Glutamatergic neuron (in vitro differentiated cells): ENCODE measurements around the gene MYO1B. TPM values are rescaled to one million over a fixed set of nuclear protein-coding genes. Genes with fewer than 3 reads are reported as not detected.

Experiments used
- DNase-seq: peaks from one replicate; pipeline ENCODE4 v3.0.0; 2022
- H3K27ac Mint-ChIP-seq: one replicate; pipeline ENCODE4 v1.8.0; 2020; ENCODE audit warnings: mild to moderate bottlenecking, mixed read lengths, inconsistent platforms; ENCODE audit not compliant: unreplicated experiment
- H3K27me3 Mint-ChIP-seq: one replicate; pipeline ENCODE4 v1.8.0; 2020; ENCODE audit warnings: mild to moderate bottlenecking, moderate library complexity, mixed read lengths, inconsistent platforms; ENCODE audit not compliant: unreplicated experiment
- H3K36me3 Mint-ChIP-seq: one replicate; pipeline ENCODE4 v1.8.0; 2020; ENCODE audit warnings: mild to moderate bottlenecking, mixed read lengths, inconsistent platforms; ENCODE audit not compliant: unreplicated experiment
- H3K4me1 Mint-ChIP-seq: one replicate; pipeline ENCODE4 v1.8.0; 2020; ENCODE audit warnings: mild to moderate bottlenecking, low read depth, mixed read lengths, inconsistent platforms; ENCODE audit not compliant: unreplicated experiment
- H3K4me3 Mint-ChIP-seq: one replicate; pipeline ENCODE4 v1.8.0; 2020; ENCODE audit warnings: mild to moderate bottlenecking, mixed read lengths, inconsistent platforms; ENCODE audit not compliant: unreplicated experiment
- H3K9me3 Mint-ChIP-seq: one replicate; pipeline ENCODE4 v1.8.0; 2020; ENCODE audit warnings: mild to moderate bottlenecking, moderate library complexity, mixed read lengths, inconsistent platforms; ENCODE audit not compliant: unreplicated experiment
- total RNA-seq: library from RNA; stranded (reverse); fragmentation: NEBNext Ultra II Directional; extraction: Animal tissue kit (Norgen Biotek cat#: 25700); gene quantifications from one replicate; pipeline ENCODE4 v1.2.1, GENCODE V29; 2021; ENCODE audit not compliant: unreplicated experiment
- TF ChIP-seq, protein P1 (sequence below): fragments of 200-600 bp; sonication (generic); IDR thresholded peaks from one replicate; pipeline ENCODE4 v1.5.0; 2021; ENCODE audit not compliant: partially characterized antibody, unreplicated experiment

MYO1B gene
- total RNA-seq, 1 donor from 2014 or later, result 129 TPM

DNA sequence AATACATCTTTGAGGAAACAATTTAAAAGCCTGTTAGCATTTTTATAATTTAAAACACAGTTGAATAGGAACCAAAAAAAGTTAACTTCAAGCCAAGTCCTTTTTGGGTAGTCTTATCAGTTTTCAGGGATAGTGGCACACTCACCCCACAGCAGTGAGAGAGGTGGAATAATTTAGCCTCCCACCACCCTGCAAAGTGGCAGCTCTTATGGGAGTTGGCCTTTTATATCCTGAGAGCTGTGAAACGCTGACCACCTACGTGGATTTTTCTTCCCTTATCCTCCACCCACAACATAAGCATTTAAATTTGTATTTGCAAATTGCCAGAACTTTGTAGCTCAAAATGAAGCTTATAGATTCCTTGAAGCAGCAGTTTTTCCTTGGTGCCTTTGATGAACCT, 167.1 kb downstream of the MYO1B start:
- no peak for DNase-seq
- Mint-ChIP-seq H3K9me3 (peaks cover 1% of the 10 kb centered on the region), H3K27me3 (no peaks in the 10 kb centered on the region), H3K36me3 (peaks cover 11% of the 10 kb centered on the region), H3K4me1 (no peaks in the 10 kb centered on the region), H3K27ac (no peak overlapping the region), H3K4me3 (no peak overlapping the region)
- TF ChIP-seq, protein P1, sequence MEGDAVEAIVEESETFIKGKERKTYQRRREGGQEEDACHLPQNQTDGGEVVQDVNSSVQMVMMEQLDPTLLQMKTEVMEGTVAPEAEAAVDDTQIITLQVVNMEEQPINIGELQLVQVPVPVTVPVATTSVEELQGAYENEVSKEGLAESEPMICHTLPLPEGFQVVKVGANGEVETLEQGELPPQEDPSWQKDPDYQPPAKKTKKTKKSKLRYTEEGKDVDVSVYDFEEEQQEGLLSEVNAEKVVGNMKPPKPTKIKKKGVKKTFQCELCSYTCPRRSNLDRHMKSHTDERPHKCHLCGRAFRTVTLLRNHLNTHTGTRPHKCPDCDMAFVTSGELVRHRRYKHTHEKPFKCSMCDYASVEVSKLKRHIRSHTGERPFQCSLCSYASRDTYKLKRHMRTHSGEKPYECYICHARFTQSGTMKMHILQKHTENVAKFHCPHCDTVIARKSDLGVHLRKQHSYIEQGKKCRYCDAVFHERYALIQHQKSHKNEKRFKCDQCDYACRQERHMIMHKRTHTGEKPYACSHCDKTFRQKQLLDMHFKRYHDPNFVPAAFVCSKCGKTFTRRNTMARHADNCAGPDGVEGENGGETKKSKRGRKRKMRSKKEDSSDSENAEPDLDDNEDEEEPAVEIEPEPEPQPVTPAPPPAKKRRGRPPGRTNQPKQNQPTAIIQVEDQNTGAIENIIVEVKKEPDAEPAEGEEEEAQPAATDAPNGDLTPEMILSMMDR, result no peak

DNA sequence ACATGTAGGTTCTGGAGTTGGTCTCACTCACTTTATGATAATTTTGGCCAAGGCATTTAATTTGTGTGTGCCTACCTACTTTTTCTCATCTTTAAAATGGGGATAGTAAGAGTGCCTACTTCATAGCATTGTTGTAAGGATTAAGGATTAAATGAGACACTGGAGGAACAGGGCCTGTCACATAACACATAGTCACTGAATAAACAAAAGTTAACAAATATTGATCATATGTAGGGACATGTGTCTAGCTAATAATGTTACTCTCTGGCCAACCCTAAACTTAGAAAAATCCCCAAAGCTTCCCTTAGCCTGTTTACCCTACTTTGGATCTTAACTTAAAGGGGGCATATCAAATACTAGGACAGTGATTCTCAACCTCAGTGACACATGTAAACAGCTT, 169.9 kb downstream of the MYO1B start:
- TF ChIP-seq, protein P1, result no peak
- Mint-ChIP-seq H3K9me3 (peaks cover 1% of the 10 kb centered on the region), H3K27me3 (no peaks in the 10 kb centered on the region), H3K4me3 (no peak overlapping the region), H3K27ac (no peak overlapping the region), H3K36me3 (peaks cover 11% of the 10 kb centered on the region), H3K4me1 (no peaks in the 10 kb centered on the region)
- DNase-seq, result no peak

DNA sequence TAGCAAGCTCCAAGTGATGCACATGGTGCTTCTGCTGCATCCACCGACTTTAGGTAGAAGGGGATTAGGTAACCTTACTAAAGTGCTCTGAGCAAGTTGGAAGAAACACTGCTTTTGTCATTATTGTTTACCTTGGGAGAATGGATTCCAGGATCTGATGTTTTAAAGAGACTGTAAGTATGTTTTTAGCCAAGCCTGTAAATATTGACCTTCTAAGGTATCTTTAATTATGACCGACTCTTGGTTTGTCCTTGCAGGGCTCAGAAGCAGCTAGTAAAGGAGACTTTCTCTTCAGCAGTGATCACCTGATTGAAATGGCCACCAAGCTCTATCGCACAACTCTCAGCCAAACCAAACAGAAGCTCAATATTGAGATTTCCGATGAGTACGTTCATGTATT, 170.7 kb downstream of the MYO1B start:
- Mint-ChIP-seq H3K4me1 (no peaks in the 10 kb centered on the region), H3K9me3 (no peaks in the 10 kb centered on the region), H3K4me3 (no peak overlapping the region), H3K36me3 (peaks cover 11% of the 10 kb centered on the region), H3K27ac (no peak overlapping the region), H3K27me3 (no peaks in the 10 kb centered on the region)
- no peak for DNase-seq
- TF ChIP-seq, protein P1, result no peak

DNA sequence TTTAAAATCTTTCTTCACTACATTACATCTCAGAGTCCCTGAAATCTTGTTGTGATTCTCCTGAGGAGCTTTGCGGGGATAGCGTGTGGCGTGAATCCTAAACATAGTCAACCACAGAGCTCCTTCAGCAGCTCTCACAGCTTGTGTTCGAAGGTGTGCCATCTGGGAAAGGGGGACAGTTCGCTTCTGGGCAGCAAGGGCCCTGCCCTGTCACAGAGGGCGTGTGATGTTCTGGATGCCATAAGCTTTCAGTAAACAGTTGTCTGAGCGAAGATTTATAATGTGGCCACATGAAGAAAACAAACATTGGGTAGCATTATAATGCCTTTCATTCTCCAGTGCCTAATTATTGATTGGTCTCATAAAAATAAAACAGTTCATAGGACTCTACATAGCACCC, 172.5 kb downstream of the MYO1B start:
- Mint-ChIP-seq H3K36me3 (peaks cover 5% of the 10 kb centered on the region), H3K27ac (no peak overlapping the region), H3K4me1 (no peaks in the 10 kb centered on the region), H3K9me3 (no peaks in the 10 kb centered on the region), H3K4me3 (no peak overlapping the region), H3K27me3 (no peaks in the 10 kb centered on the region)
- no peak for DNase-seq
- TF ChIP-seq, protein P1, result no peak

DNA sequence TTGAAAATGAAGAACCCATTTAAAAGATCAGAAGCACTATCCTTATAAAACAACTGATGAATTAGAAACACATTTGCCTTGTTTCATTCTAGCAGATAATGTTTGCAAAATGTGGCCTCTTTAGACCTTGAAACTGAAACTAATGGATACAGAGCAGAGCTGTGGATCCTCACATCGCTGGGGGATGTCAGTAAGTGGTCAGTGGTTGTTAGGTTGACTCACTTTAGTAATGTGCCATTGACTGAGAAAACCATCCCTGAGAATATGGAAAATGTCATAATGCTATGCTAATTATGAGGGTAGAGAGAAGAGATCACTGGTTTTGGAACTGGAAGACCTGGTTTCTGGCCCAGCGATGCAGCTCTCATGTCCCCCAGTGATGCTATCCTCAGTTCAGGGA, 176.7 kb downstream of the MYO1B start:
- H3K27me3 Mint-ChIP-seq, result no peaks in the 10 kb centered on the region
- peaks cover 5% of the 10 kb centered on the region for H3K36me3 Mint-ChIP-seq
- no peaks in the 10 kb centered on the region for H3K4me1 Mint-ChIP-seq
- TF ChIP-seq, protein P1, result no peak
- no peak for DNase-seq
- H3K27ac Mint-ChIP-seq, result no peak overlapping the region
- H3K9me3 Mint-ChIP-seq, result no peaks in the 10 kb centered on the region
- H3K4me3 Mint-ChIP-seq, result no peak overlapping the region
